GM21737 (cell line): ENCODE results near the gene ADGRB3.
A peak's percentile ranks its signal among the peaks of the same experiment; 100 is the strongest.
"Not testable (repeated sequence)": the region's sequence is repeated elsewhere in the genome, so short reads cannot be mapped to it uniquely, and the experiment has no call there.

Source experiments
- ATAC-seq: cut with Tn5 transposase; IDR thresholded peaks from one replicate; pipeline ENCODE4 v1.9.1; 2021; ENCODE audit warnings: mild to moderate bottlenecking, moderate library complexity; ENCODE audit not compliant: unreplicated experiment

The ADGRB3 gene

GRCh38 chr6:68912805-68913204, 277.7 kb downstream of the ADGRB3 start:
- not testable (repeated sequence) for ATAC-seq

DNA sequence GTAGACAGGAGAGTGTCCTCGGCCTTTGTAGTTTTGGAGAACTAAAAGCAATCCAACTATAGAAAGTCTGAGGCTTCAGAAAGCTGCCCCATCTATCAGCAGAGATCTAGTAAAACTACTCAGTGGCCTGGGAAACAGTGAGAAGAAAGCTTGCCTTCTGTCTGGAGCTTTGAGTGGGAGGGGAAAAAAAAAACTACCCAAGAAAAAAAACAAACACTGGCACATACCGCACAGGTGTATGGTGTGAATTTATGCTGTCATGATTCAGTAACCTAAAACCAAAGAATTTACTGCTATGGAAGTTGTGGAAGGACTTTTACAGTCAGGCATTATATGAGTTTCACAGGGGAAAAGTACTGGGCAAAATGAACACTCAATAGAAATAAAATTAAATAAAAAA, 280.5 kb downstream of the ADGRB3 start:
- ATAC-seq = no peak

DNA sequence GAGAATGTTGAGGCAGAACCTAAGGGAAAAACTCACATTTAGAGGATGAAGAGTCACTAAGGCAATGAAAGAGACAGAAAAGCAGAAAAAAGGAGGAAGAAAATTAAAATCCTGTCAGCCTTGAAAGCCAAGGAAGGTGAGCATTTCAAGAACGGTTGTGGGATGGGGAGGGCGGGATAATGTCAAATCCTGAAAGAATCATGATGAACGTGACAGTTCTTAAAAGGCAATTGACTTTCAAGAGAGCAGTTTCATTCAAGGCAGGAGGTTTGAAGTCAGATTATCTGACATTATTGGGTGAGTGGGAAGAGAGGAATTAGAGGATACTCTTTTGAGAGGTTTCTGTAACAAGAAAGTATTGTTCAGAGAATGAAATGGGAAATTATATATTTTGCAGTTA, 284.5 kb downstream of the ADGRB3 start:
- ATAC-seq = no peak

DNA sequence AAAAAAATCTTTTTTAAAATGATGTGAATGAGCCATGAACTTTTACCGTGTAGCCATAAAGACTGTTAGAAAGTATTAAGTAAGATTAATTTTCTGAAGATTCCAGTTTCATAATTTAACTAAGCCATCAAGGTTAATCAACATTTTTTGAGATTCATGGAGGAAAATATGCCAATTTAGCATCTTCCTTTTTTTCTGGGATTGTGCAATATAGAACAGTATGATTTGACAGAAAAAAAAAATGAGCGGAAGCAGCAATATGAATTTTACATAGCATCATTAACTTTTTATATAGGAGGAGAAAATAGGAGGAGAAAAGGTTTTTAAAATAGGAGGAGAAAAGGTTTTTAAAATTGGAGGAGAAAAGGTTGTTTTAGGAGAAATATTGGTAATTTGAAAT, 306.3 kb downstream of the ADGRB3 start:
- no peak for ATAC-seq

GRCh38 chr6:68947721-68948120, 312.6 kb downstream of the ADGRB3 start:
- ATAC-seq = no peak

DNA sequence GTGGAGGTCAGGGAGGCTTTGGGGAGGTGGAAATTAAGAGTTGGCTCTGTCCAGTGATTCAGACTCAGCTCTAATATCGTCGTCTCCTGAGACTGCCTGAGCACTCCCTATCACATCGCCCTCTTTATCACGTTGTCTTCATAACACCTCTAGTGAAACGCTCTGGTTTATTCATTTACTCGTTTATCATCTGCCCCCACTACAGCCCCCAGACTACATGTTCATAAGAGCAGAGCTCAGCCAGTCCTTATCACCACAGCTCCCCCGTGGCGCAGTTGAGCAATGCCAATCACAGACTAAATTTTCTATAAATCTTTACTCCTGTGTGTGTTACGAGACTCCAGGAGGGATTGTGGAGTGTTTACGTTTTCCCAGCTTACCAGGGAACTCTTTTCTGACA, 316.2 kb downstream of the ADGRB3 start:
- ATAC-seq = no peak

- no peak for ATAC-seq
These were observed 323.2 kb downstream of the ADGRB3 start for GRCh38 chr6:68958327-68958726.

GRCh38 chr6:68967549-68968300, 332.6 kb downstream of the ADGRB3 start:
- peak; percentile 72 for ATAC-seq

GRCh38 chr6:68968301-68968649, 333.2 kb downstream of the ADGRB3 start:
- ATAC-seq = no peak

- ATAC-seq = no peak
These were observed 338.0 kb downstream of the ADGRB3 start for GRCh38 chr6:68973066-68973465.

DNA sequence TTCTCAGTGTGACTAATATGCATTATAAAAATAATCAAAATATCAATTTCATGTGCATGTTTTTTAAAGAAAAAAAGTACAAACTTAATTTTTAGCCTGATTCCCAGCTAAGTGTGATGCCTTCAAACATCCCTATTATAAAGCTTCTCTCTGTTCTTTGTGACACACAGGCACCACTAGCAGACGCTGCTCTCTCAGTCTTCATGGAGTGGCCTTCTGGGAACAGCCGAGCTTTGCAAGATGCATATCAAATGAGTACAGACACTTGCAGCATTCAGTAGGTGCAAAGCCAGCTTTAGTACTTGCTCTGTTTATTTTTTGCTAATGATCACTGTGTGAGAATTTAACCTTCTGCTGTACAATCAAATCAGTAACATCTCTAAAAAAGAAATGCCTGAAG, 340.0 kb downstream of the ADGRB3 start:
- no peak for ATAC-seq

- ATAC-seq = no peak
These were observed 340.7 kb downstream of the ADGRB3 start for GRCh38 chr6:68975816-68976215.

DNA sequence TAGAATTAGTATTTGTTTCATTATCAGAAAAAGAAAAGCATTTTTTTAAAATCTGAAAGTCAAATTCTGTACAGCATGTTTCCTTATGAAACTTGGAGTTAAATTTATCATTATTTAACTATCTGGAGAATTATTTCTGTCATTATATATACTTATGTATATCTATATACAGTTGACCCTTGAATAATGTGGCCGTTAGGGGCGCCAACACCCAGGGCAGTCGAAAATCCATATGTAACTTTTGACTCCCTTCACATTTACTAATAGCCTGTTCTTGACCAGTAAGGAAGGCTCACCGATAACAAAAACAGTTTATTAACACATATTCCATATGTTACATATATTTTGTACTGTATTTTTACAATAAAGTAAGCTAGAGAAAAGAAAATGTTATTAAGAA, 341.2 kb downstream of the ADGRB3 start:
- no peak for ATAC-seq

- no peak for ATAC-seq
These were observed 343.3 kb downstream of the ADGRB3 start for GRCh38 chr6:68978411-68978810.

- not testable (repeated sequence) for ATAC-seq
These were observed 346.6 kb downstream of the ADGRB3 start for GRCh38 chr6:68981668-68982067.

DNA sequence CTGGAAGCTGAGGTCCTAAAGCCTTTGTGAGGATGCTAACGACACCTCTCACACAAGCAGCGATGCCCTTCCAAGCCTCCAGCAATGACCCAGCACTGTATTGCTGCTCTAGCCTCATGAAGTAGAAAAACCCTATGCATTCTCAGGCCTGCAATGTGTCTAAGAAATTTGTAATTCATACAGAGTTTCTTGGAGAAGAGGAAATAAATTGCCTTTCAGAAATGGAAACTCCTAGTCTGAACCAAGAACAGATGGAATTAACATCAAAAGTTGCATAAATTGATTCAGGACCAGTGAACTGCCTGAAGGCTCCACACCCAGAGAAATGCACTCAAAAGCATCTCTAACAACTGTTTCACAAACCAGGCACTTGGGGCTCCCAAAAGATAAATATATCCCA, 353.6 kb downstream of the ADGRB3 start:
- no peak for ATAC-seq

DNA sequence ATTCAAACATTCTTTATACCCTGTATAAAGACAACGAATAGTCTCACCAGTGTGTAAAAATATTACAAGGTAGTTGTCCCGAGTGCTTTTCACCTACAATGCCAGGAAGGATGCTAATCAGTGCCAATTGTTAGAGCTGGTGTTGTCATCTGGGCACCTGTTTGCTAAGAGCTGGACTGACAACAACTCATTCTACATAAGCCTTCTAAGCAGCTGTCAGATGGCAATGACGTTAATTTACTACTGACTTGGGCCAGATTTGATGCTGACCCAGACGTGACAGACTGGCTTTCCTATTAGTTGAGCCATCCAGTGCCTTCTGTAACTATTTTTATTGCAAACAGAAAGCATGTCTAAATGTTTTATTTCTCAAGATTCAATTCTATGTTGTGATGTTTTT, 355.2 kb downstream of the ADGRB3 start:
- ATAC-seq = no peak

DNA sequence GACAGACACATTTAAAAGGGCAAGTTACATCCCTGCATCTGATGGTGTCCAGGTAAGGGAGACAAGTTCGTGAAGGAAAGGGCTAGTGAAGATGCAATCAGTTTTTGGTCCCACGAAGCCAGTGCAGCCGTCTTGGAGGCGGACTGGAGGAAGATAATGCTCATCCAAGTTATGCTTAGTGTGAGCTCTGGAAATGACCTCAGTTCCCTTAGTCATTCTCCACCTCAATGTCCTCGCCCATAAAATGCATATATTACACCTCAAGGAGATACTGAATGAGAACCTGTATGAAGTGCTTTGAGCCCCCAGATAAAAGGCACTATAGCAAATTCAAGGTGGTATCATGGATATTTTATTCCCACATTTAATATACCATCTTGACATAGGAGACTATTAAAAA, 358.8 kb downstream of the ADGRB3 start:
- ATAC-seq = no peak

DNA sequence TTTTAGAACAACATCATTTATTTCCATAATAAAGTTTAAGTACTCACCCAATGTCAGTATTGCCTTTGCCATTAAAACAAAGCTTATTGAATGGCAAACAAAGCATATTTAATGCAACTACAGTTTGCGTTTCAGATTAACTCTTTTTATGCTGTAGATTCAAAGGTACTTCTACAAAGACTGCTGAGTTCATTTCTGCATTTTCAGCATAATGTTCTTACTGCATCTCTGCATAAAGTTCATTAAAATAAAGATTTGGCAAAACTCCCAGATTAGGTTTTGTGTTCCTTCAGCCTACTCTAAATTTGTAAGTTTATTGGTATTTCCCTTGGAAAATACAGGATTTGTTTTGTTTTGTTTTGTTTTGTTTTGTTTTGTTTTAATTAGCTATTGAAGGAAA, 359.4 kb downstream of the ADGRB3 start:
- ATAC-seq = no peak

DNA sequence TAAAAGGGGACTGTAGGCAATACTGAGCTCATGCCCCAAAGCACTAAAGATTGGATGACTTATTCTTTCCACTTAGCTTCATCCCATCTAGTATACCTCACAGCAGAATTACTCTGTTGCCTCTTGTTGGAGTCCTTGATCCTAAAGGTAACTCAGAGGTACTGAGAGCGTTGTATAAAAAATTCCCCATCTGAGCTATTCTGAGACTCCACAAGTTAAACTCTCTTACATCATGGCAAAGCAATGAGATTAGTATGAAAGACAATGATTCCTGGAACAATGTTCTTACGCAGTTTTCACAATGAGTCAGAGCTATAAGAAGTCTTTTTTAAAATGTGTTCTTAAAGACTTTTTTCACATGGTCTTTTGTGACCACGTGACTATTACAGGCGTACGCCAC, 370.1 kb downstream of the ADGRB3 start:
- no peak for ATAC-seq

DNA sequence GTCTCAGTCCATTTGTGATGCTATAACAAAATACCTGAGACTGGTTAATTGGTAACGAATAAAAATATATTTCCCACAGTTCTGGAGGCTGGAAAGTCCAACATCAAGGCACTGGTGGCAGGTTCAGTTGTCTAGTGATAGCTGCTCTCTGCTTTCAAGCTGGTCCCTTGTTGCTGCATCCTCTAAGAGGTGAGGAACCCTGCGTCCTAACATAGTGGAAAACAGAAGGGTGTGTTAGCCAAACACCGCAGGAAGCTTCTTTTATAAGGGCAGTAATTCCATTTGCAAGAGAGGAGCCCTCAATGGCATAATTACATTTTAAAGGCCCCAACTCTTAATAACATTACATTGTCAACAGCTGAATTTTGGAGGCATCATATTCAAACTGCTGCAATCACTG, 372.7 kb downstream of the ADGRB3 start:
- ATAC-seq = no peak

- ATAC-seq = no peak
These were observed 377.1 kb downstream of the ADGRB3 start for GRCh38 chr6:69012211-69012610.

DNA sequence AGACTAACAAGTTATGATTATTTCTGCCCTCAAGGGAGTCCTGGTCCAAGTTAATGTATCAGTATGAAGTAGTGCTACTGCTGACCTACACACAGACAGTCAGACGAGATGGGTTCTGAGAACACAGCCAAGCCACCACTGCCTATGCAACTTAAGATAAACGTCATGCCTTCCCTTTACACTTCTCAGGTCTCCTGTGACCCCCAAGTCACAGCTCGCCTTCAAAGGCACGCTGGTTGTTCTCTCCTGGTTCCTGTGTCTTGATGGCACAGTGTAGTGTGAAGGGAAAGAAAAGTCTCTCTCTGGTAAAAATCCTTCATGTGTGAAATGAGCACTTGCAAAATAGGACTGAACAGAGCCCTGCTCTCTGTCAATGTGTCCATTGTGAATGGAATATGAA, 377.8 kb downstream of the ADGRB3 start:
- no peak for ATAC-seq
